PC-3 (cell line): ENCODE measurements around the gene CPN2.

ENCODE experiments used
- EZH2 ChIP-seq: fragments of 300-600 bp; sonication (generic); IDR thresholded peaks from one replicate; pipeline ENCODE4 v1.6.1; 2017; ENCODE audit warnings: antibody characterized with exemption, mild to moderate bottlenecking, low read length; ENCODE audit not compliant: unreplicated experiment
- TF ChIP-seq, protein P1 (sequence below): fragments of 300-600 bp; sonication (generic); conservative IDR thresholded peaks from 2 replicates; pipeline ENCODE4 v1.5.1; 2017; ENCODE audit warnings: antibody characterized with exemption, low read depth, mild to moderate bottlenecking, low read length

DNA sequence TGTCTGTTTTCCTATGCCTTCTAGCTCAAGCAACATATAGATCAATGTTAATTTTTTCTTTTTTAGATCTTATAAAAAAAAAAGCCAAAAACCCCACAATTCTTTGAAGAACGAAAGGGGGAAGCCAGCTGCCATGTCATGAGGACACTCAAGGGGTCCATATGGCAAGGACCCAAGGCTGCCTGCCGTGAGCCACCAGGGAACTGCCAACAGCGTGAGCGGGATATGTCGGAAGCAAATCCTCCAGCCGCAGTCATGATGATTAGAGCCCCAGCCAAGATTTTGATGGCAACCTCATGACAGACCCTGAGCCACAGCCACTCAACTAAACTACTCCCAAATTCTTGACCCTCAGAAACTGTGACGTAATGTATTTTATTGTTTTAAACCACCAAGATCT is 41.4 kb upstream of the CPN2 start:
- no peak for TF ChIP-seq EZH2
- TF ChIP-seq, protein P1, sequence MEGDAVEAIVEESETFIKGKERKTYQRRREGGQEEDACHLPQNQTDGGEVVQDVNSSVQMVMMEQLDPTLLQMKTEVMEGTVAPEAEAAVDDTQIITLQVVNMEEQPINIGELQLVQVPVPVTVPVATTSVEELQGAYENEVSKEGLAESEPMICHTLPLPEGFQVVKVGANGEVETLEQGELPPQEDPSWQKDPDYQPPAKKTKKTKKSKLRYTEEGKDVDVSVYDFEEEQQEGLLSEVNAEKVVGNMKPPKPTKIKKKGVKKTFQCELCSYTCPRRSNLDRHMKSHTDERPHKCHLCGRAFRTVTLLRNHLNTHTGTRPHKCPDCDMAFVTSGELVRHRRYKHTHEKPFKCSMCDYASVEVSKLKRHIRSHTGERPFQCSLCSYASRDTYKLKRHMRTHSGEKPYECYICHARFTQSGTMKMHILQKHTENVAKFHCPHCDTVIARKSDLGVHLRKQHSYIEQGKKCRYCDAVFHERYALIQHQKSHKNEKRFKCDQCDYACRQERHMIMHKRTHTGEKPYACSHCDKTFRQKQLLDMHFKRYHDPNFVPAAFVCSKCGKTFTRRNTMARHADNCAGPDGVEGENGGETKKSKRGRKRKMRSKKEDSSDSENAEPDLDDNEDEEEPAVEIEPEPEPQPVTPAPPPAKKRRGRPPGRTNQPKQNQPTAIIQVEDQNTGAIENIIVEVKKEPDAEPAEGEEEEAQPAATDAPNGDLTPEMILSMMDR: no peak
